H1 (cell line): Measurements from ENCODE around the gene DEFB112. TPM values are rescaled to one million over a fixed set of nuclear protein-coding genes. Genes with fewer than 3 reads are reported as not detected.

ENCODE experiments used
- CTCF ChIA-PET: fragments of 300-600 bp; sonication (Branson Sonifier 250); formaldehyde crosslinking; loops from one replicate; lab custom pipeline; 2021; ENCODE audit not compliant: partially characterized antibody; lab: Charles Lee
- POLR2A ChIA-PET: fragments of 300-600 bp; sonication (Branson Sonifier 250); formaldehyde crosslinking; loops from one replicate; lab custom pipeline; 2021; ENCODE audit warnings: inconsistent platforms; ENCODE audit not compliant: partially characterized antibody; lab: Charles Lee
- DNase-seq, 2 experiments: peaks; one replicate each; pipeline versions ENCODE4 v3.0.0 to v3.0.0-alpha.2; 2010 to 2022; ENCODE audit warnings: low spot score in 2 of 2, low read depth in 1 of 2, mixed read lengths in 1 of 2
- FAIRE-seq: peaks from 2 replicates; lab custom pipeline; 2011; peaks lifted over from hg19 to GRCh38; lab: Jason Lieb, UNC
- H2AFZ ChIP-seq: 2 replicates; pipeline ENCODE4 v1.8.1; 2012; ENCODE audit warnings: low read length, inconsistent platforms
- H2AK5ac ChIP-seq: 2 replicates; pipeline ENCODE4 v1.6.1; 2013; ENCODE audit warnings: low read depth, low read length
- H2BK120ac ChIP-seq: replicated peaks from 2 replicates; pipeline ENCODE3; 2013; ENCODE audit warnings: low read depth, low read length, inconsistent platforms
- H2BK12ac ChIP-seq: 2 replicates; pipeline ENCODE4 v1.6.1; 2013; ENCODE audit warnings: low read depth, low read length
- H2BK15ac ChIP-seq: 2 replicates; pipeline ENCODE4 v1.6.1; 2013; ENCODE audit warnings: low read length
- H2BK20ac ChIP-seq: 2 replicates; pipeline ENCODE4 v1.6.1; 2013; ENCODE audit warnings: low read length
- H2BK5ac ChIP-seq: 2 replicates; pipeline ENCODE4 v1.6.1; 2013; ENCODE audit warnings: low read depth, low read length
- H3K14ac ChIP-seq: 2 replicates; pipeline ENCODE4 v1.6.1; 2013; ENCODE audit warnings: inconsistent platforms; ENCODE audit not compliant: insufficient read length
- H3K18ac ChIP-seq: 2 replicates; pipeline ENCODE4 v1.6.1; 2013; ENCODE audit warnings: low read length; ENCODE audit errors: extremely low read depth
- H3K23ac ChIP-seq: 2 replicates; pipeline ENCODE4 v1.6.1; 2013; ENCODE audit warnings: inconsistent platforms; ENCODE audit not compliant: insufficient read length
- H3K23me2 ChIP-seq: 2 replicates; pipeline ENCODE4 v1.6.1; 2013; ENCODE audit warnings: low read depth, low read length
- H3K27ac ChIP-seq: 2 replicates; pipeline ENCODE4 v1.6.1; 2011; ENCODE audit warnings: low read depth, low read length, inconsistent platforms
- H3K27me3 ChIP-seq, 4 experiments: replicated peaks in 1 of 4; 1 replicate in 1 of 4; 2 replicates in 3 of 4; pipeline versions ENCODE4 v1.6.1 to v1.8.1; 2011 to 2013; ENCODE audit warnings: low read length in 3 of 4, mild to moderate bottlenecking in 3 of 4, inconsistent platforms in 2 of 4, mixed read lengths in 2 of 4, moderate library complexity in 1 of 4; ENCODE audit not compliant: control insufficient read depth in 3 of 4, insufficient read depth in 3 of 4; ENCODE audit errors: extremely low read depth in 1 of 4
- H3K36me3 ChIP-seq, 4 experiments: 2 replicates each; pipeline versions ENCODE4 v1.6.1 to v1.8.1; 2011 to 2013; ENCODE audit warnings: mild to moderate bottlenecking in 4 of 4, low read length in 3 of 4, moderate library complexity in 2 of 4, control low read depth in 1 of 4, inconsistent platforms in 1 of 4; ENCODE audit not compliant: insufficient read depth in 4 of 4, control insufficient read depth in 2 of 4
- H3K4ac ChIP-seq: replicated peaks from 2 replicates; pipeline ENCODE3; 2013; ENCODE audit warnings: low read length, low read depth, mixed read lengths, inconsistent platforms; ENCODE audit not compliant: insufficient read length
- H3K4me1 ChIP-seq, 4 experiments: replicated peaks in 1 of 4; 1 replicate in 1 of 4; 2 replicates in 3 of 4; pipeline versions ENCODE4 v1.6.1 to v1.8.1; 2011 to 2013; ENCODE audit warnings: low read length in 3 of 4, inconsistent platforms in 2 of 4, mixed read lengths in 1 of 4; ENCODE audit not compliant: insufficient read depth in 4 of 4, control insufficient read depth in 3 of 4
- H3K4me2 ChIP-seq, 2 experiments: 2 replicates each; pipeline versions ENCODE4 v1.6.1 to v1.8.1; 2011 to 2013; ENCODE audit warnings: low read depth in 2 of 2, low read length in 2 of 2, control low read depth in 1 of 2, inconsistent platforms in 1 of 2, mild to moderate bottlenecking in 1 of 2; ENCODE audit not compliant: insufficient read depth in 1 of 2
- H3K4me3 ChIP-seq, 4 experiments: fragments of 200-600, 300-600 bp in 1 of 4; sonication (generic), shearing (Covaris generic), sonication (Bioruptor Twin) in 1 of 4; 2 replicates each; pipeline versions ENCODE4 v1.5.1 to v1.8.1; 2011 to 2016; ENCODE audit warnings: low read length in 4 of 4, low read depth in 3 of 4, control low read depth in 2 of 4, inconsistent platforms in 2 of 4, mild to moderate bottlenecking in 2 of 4, mixed read lengths in 1 of 4, moderate library complexity in 1 of 4; ENCODE audit not compliant: insufficient read depth in 2 of 4; ENCODE audit errors: extremely low read depth in 1 of 4
- H3K56ac ChIP-seq: replicated peaks from 2 replicates; pipeline ENCODE3; 2013; ENCODE audit warnings: low read depth, mild to moderate bottlenecking, mixed read lengths, low read length, inconsistent platforms; ENCODE audit not compliant: insufficient read length
- H3K79me1 ChIP-seq: 2 replicates; pipeline ENCODE4 v1.6.1; 2013; ENCODE audit warnings: low read depth, low read length, control low read depth
- H3K79me2 ChIP-seq, 2 experiments: 2 replicates each; pipeline versions ENCODE4 v1.6.1 to v1.8.1; 2012 to 2013; ENCODE audit warnings: low read length in 2 of 2, mild to moderate bottlenecking in 2 of 2, inconsistent platforms in 1 of 2; ENCODE audit not compliant: insufficient read depth in 2 of 2, control insufficient read depth in 1 of 2
- H3K9ac ChIP-seq, 4 experiments: replicated peaks in 1 of 4; 1 replicate in 1 of 4; 2 replicates in 3 of 4; pipeline versions ENCODE4 v1.6.1 to v1.8.1; 2011 to 2013; ENCODE audit warnings: low read depth in 3 of 4, low read length in 3 of 4, control low read depth in 2 of 4, mild to moderate bottlenecking in 2 of 4, moderate library complexity in 2 of 4, inconsistent platforms in 1 of 4; ENCODE audit errors: extremely low read depth in 1 of 4
- H3K9me3 ChIP-seq, 2 experiments: 2 replicates each; pipeline versions ENCODE4 v1.6.1 to v1.8.1; 2012 to 2013; ENCODE audit warnings: mild to moderate bottlenecking in 2 of 2, moderate library complexity in 2 of 2, control low read depth in 1 of 2, inconsistent platforms in 1 of 2, low read depth in 1 of 2, low read length in 1 of 2, mixed read lengths in 1 of 2; ENCODE audit not compliant: insufficient read depth in 2 of 2
- H4K20me1 ChIP-seq, 2 experiments: replicated peaks in 1 of 2; 2 replicates each; pipeline versions ENCODE3 to v1.8.1; 2011 to 2013; ENCODE audit warnings: inconsistent platforms in 2 of 2, low read length in 2 of 2, mild to moderate bottlenecking in 1 of 2; ENCODE audit not compliant: insufficient read depth in 2 of 2, control insufficient read depth in 1 of 2
- H4K5ac ChIP-seq: 2 replicates; pipeline ENCODE4 v1.6.1; 2013; ENCODE audit warnings: low read length, low read depth, mixed read lengths, inconsistent platforms; ENCODE audit not compliant: insufficient read length
- H4K8ac ChIP-seq: 2 replicates; pipeline ENCODE4 v1.8.0; 2013; ENCODE audit warnings: mild to moderate bottlenecking, moderate library complexity, low read length, inconsistent platforms; ENCODE audit not compliant: insufficient read depth; ENCODE audit errors: extremely low read depth
- H4K91ac ChIP-seq: replicated peaks from 2 replicates; pipeline ENCODE3; 2013; ENCODE audit warnings: low read length, mixed read lengths, inconsistent platforms; ENCODE audit not compliant: insufficient read length
- ASH2L ChIP-seq: fragments of 200-600, 300-600 bp; sonication (generic); IDR thresholded peaks from one replicate; pipeline ENCODE4 v1.7.1; 2017; ENCODE audit warnings: low read length
- CBX8 ChIP-seq: fragments of 300-800, 300-1000 bp; sonication (generic); IDR thresholded peaks from 2 replicates; pipeline ENCODE4 v1.7.1; 2016; ENCODE audit warnings: low read depth, low read length, borderline replicate concordance
- GTF2F1 ChIP-seq: IDR thresholded peaks from 2 replicates; pipeline ENCODE4 v1.6.1; 2012; ENCODE audit warnings: low read depth, low read length, improper control_type of control experiment, borderline replicate concordance
- KDM5A ChIP-seq: fragments of 200-600 bp; IDR thresholded peaks from 2 replicates; pipeline ENCODE4 v1.7.1; 2012; ENCODE audit warnings: mild to moderate bottlenecking, low read length, inconsistent platforms, mixed read lengths
- PHF8 ChIP-seq: fragments of 200-600 bp; sonication (generic); conservative IDR thresholded peaks from 2 replicates; pipeline ENCODE4 v1.7.1; 2012; ENCODE audit warnings: low read depth, mild to moderate bottlenecking, inconsistent platforms, low read length, moderate library complexity
- WGBS, 2 experiments: shearing (Covaris generic) in 1 of 2; methylation state at CpG; one replicate each; pipeline versions ENCODE4 v1.1.6 to v1.1.7; 2013 to 2015; ENCODE audit warnings: low lambda C conversion rate in 2 of 2, mixed read lengths in 2 of 2, inconsistent platforms in 1 of 2, low coverage in 1 of 2, missing lambda C conversion rate in 1 of 2; ENCODE audit not compliant: insufficient replicate concordance in 2 of 2, insufficient coverage in 1 of 2, insufficient read length in 1 of 2; ENCODE audit errors: extremely low coverage in 1 of 2, missing lambda C conversion rate in 1 of 2; 5-methylcytosine and 5-hydroxymethylcytosine counted together
- polyA plus RNA-seq, 7 experiments: library from polyadenylated mRNA; depleted of rRNA in 3 of 7; stranded (reverse) in 5 of 7; unstranded in 2 of 7; fragments of >200 nt in 5 of 7; fragments of 200-250 nt in 2 of 7; gene quantifications; 1 replicate in 5 of 7; 2 replicates in 1 of 7; 4 replicates in 1 of 7; pipeline versions ENCODE4 v1.2.1 to v1.2.3, GENCODE V29; 2011 to 2013; ENCODE audit warnings: missing spikeins in 2 of 7, mixed read lengths in 2 of 7
- total RNA-seq: library from RNA; stranded (reverse); fragmentation: NEBNext Ultra II Directional; extraction: Animal tissue kit (Norgen Biotek cat#: 25700); gene quantifications from 2 replicates; pipeline ENCODE4 v1.2.1, GENCODE V29; 2021

DEFB112 gene
- total and polyA plus RNA-seq, 2 of the 8 experiments (the other 6 are each of a cell fraction or from before 2014, with no cell fraction given) = not detected

DNA sequence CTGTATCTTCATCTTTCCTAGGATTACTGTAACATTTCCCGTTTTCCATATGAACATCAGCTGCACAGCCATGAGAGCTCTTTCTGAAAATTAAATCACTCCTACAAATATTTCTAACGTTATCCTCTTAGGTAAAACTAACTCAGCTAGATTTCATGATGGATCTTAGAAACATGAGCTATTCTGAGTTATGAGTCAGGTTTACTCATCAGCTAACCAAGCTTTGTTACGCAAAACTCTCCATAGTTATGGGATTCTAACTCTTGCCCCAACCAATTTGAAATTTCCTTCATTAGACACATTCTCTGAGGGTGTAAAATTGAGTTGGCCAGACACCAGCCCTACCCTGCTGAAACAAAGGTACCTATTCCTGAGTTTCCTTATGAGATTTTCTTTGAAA is 41.9 kb downstream of the DEFB112 start:
- no peak for DNase-seq
- CTCF ChIA-PET = no interaction called here
- no peak overlapping the region for H3K18ac ChIP-seq
- no peak overlapping the region for H3K4me3 ChIP-seq
- H4K5ac ChIP-seq = no peak overlapping the region
- no peak overlapping the region for H3K4me2 ChIP-seq
- no peak overlapping the region for H2BK5ac ChIP-seq
- H2AFZ ChIP-seq = peak overlapping the region; percentile 64; the same call in 1 of the 2 replicates
- H3K36me3 ChIP-seq = no peaks in the 10 kb centered on the region
- H3K79me1 ChIP-seq = no peaks in the 10 kb centered on the region
- H3K9me3 ChIP-seq = no peaks in the 10 kb centered on the region
- TF ChIP-seq ASH2L = no peak
- no peak for TF ChIP-seq GTF2F1
- no peak for TF ChIP-seq PHF8
- no peak for TF ChIP-seq KDM5A
- TF ChIP-seq CBX8 = no peak
- H2AK5ac ChIP-seq = no peak overlapping the region
- H4K8ac ChIP-seq = no peak overlapping the region
- POLR2A ChIA-PET = no interaction called here
- no peak overlapping the region for H3K23ac ChIP-seq
- H3K23me2 ChIP-seq = no peaks in the 10 kb centered on the region
- no peak overlapping the region for H3K4ac ChIP-seq
- H3K27me3 ChIP-seq = no peaks in the 10 kb centered on the region
- no peak overlapping the region for H2BK20ac ChIP-seq
- no peak overlapping the region for H2BK120ac ChIP-seq
- no peak for FAIRE-seq
- no peak overlapping the region for H3K9ac ChIP-seq
- H3K14ac ChIP-seq = no peak overlapping the region
- no peak overlapping the region for H3K27ac ChIP-seq
- H4K91ac ChIP-seq = no peak overlapping the region
- no peaks in the 10 kb centered on the region for H4K20me1 ChIP-seq
- WGBS, 2 experiments = 84% methylated on average over 3 of the region's 3 CpGs; no CpG with 5 or more reads in 1 of the 2 experiments
- H2BK12ac ChIP-seq = no peak overlapping the region
- no peaks in the 10 kb centered on the region for H3K4me1 ChIP-seq
- H3K56ac ChIP-seq = no peak overlapping the region
- no peaks in the 10 kb centered on the region for H3K79me2 ChIP-seq
- no peak overlapping the region for H2BK15ac ChIP-seq
